NT2/D1 (cell line): ENCODE measurements around the gene NEGR1.

Experiments used
- DNase-seq: peaks from one replicate; pipeline ENCODE4 v3.0.0-alpha.2; 2011; ENCODE audit warnings: low read depth, low spot score
- H3K27me3 ChIP-seq: 2 replicates; pipeline ENCODE4 v1.6.0; 2011; ENCODE audit warnings: mild to moderate bottlenecking; ENCODE audit not compliant: insufficient read length, insufficient read depth
- H3K36me3 ChIP-seq: 2 replicates; pipeline ENCODE4 v1.6.1; 2011; ENCODE audit warnings: mild to moderate bottlenecking, low read length, mixed read lengths; ENCODE audit not compliant: insufficient read depth, insufficient read length
- H3K4me1 ChIP-seq: 2 replicates; pipeline ENCODE4 v1.5.1; 2011; ENCODE audit not compliant: insufficient read depth, insufficient read length
- H3K4me3 ChIP-seq: 2 replicates; pipeline ENCODE4 v1.5.1; 2011; ENCODE audit warnings: low read depth; ENCODE audit not compliant: insufficient read length
- H3K9ac ChIP-seq: 2 replicates; pipeline ENCODE4 v1.6.0; 2011; ENCODE audit warnings: low read depth; ENCODE audit not compliant: insufficient read length
- H3K9me3 ChIP-seq: 2 replicates; pipeline ENCODE4 v1.5.1; 2011; ENCODE audit warnings: mild to moderate bottlenecking, low read length; ENCODE audit not compliant: insufficient read depth
- SUZ12 ChIP-seq: IDR thresholded peaks from 2 replicates; pipeline ENCODE4 v1.6.1; 2011; ENCODE audit not compliant: insufficient read length, insufficient read depth; ENCODE audit errors: extremely low read depth
- YY1 ChIP-seq: IDR thresholded peaks from 2 replicates; pipeline ENCODE4 v1.6.1; 2011; ENCODE audit not compliant: insufficient read length, insufficient read depth
- ZNF274 ChIP-seq: IDR thresholded peaks from 2 replicates; pipeline ENCODE4 v1.6.1; 2011; ENCODE audit warnings: mild to moderate bottlenecking, low read depth, low read length

NEGR1 gene

DNA sequence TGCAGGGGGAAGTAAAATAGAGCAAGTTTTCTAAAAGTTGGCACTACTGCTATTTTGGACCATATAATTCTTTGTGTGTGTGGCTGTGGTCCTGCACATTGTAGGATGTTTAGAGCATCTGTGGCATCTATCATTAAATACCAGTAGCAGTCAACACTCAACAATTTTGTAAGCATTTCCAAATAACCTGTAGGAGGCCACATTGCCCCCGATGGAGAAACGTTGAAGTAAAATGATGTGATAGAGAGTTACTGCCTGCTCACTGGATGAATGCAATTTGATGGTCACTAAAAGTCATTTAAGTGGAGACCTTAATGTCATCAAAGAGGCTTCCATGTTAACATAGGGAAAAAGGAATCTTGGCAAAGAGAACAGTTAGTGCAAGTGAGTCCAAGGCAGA lies 560.8 kb downstream of the NEGR1 start:
- H3K9ac ChIP-seq, result no peak overlapping the region
- no peaks in the 10 kb centered on the region for H3K36me3 ChIP-seq
- H3K4me3 ChIP-seq, result no peak overlapping the region
- TF ChIP-seq ZNF274 (no peak), SUZ12 (no peak), YY1 (no peak)
- no peaks in the 10 kb centered on the region for H3K9me3 ChIP-seq
- H3K4me1 ChIP-seq, result no peaks in the 10 kb centered on the region
- no peak for DNase-seq
- H3K27me3 ChIP-seq, result no peaks in the 10 kb centered on the region

DNA sequence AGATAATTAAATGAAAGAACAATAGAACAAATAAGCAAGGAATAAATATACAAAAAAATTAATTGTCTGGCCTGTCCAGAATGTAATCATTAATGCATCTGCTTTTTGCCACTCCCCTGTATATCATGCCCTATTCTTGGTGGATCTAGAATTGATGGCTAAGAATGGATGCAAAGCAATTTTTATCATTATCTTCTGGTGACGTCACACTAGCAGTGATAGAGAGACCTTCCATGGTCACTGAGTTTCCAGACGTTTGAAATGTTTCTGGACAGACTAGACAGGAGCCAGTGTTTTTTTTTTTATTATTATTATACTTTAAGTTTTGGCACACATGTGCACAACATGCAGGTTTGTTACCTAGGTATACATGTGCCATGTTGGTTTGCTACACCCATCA lies 563.0 kb downstream of the NEGR1 start:
- H3K27me3 ChIP-seq, result no peaks in the 10 kb centered on the region
- DNase-seq, result no peak
- peaks cover 11% of the 10 kb centered on the region; the same call in 1 of the 2 replicates for H3K9me3 ChIP-seq
- no peak overlapping the region for H3K4me3 ChIP-seq
- no peaks in the 10 kb centered on the region for H3K4me1 ChIP-seq
- H3K9ac ChIP-seq, result no peak overlapping the region
- TF ChIP-seq YY1, result no peak
- no peak for TF ChIP-seq SUZ12
- no peak for TF ChIP-seq ZNF274
- H3K36me3 ChIP-seq, result no peaks in the 10 kb centered on the region

DNA sequence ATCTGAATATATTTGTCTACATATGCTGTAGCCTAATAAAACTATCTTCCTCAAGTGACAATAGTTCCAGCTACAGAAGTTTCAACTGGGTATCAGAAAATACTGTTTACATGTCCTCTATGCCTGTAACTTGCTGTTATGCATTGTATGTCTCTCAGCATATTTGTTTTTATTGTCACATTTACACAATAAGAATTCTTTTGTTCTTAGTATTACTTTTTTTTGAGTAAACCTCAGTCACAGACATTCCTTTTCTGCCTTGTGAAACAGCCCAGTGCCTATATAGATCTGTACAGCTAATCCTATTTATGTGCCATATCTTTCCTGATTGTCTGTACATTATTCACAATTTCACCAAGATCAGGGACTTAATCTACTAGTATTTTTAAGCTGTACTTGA lies 565.2 kb downstream of the NEGR1 start:
- Histone ChIP-seq H3K9ac (no peak overlapping the region), H3K4me3 (no peak overlapping the region), H3K27me3 (no peaks in the 10 kb centered on the region), H3K9me3 (peaks cover 11% of the 10 kb centered on the region; the same call in 1 of the 2 replicates), H3K4me1 (no peaks in the 10 kb centered on the region), H3K36me3 (no peaks in the 10 kb centered on the region)
- TF ChIP-seq YY1 (no peak), SUZ12 (no peak), ZNF274 (no peak)
- no peak for DNase-seq

DNA sequence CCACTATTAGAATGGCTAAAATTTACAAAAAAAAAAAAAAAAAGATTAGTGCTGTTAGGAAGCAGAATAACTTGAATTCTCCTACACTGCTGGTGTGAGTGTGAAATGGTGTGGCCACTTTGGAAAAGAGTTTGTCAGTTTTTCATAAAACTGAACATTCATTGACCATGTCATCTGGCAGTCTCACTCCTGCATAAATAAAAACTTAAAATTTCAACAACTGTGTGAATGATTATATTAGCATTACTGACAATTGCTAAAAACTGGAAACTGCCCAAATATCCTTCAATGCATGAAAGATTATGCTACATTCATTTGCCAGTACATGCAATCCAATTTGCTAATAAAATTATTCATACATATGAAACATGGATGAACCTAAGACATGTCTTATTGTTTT lies 570.9 kb downstream of the NEGR1 start:
- no peak for TF ChIP-seq YY1
- no peak for TF ChIP-seq ZNF274
- TF ChIP-seq SUZ12, result no peak
- Histone ChIP-seq H3K9ac (no peak overlapping the region), H3K4me1 (no peaks in the 10 kb centered on the region), H3K4me3 (no peak overlapping the region), H3K36me3 (no peaks in the 10 kb centered on the region), H3K9me3 (peaks cover 11% of the 10 kb centered on the region; the same call in 1 of the 2 replicates), H3K27me3 (no peaks in the 10 kb centered on the region)
- no peak for DNase-seq

DNA sequence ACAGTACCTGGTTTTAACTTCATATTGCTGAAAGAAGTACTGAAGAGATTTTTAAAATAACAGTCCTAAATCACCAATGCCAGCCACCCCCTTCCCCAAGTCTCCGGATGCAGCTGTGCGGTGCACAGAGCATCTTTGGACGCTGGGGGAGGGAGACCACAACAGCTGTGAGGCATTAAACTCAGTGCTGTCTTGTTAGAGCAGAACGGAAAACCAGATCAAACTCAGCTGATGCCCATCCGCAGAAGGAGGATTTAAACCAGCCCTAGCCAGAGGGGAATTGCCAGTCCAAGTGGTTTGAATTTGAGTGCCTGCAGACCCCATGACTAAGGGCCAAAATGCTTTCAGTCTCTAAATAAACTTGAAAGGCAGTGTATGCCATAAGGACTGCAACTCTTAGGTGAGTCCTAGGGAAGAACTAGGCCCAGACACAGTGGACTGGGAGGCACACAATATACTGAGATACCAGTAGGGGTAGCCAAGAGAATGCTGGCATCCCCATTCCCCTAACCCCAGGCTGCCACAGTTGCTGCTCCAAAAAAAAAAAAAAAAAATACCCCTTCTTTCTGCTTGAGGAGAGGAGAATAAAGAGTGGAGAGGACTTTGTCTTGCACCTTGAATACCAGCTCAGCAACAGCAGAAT lies 576.2 kb downstream of the NEGR1 start:
- no peak overlapping the region for H3K9ac ChIP-seq

DNA sequence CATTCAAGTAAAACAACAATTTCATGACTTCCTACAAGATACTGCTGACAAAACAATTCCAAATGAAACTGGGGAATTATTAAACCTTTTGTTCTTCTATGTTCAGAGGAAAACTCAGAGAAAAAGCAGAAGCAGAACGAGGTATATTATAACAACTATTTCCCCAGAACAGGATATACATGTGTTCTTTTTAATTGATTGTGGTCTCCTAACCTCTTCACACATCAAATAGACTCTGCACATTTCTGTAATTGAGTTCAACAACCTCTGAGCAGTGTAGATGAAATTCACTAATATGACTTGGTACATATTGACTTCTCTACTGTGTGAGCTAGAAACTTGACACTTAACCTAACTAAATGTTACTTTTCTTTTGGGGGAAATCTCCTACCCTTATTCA lies 584.2 kb downstream of the NEGR1 start:
- H3K27me3 ChIP-seq, result no peaks in the 10 kb centered on the region
- peaks cover 2% of the 10 kb centered on the region; the same call in 1 of the 2 replicates for H3K9me3 ChIP-seq
- no peaks in the 10 kb centered on the region for H3K4me1 ChIP-seq
- DNase-seq, result no peak
- TF ChIP-seq ZNF274 (no peak), SUZ12 (no peak), YY1 (no peak)
- no peaks in the 10 kb centered on the region for H3K36me3 ChIP-seq
- no peak overlapping the region for H3K4me3 ChIP-seq
- H3K9ac ChIP-seq, result no peak overlapping the region

More for the DNA sequence above, 576.2 kb downstream of the NEGR1 start:
- DNase-seq, result no peak
- Histone ChIP-seq H3K27me3 (no peaks in the 10 kb centered on the region), H3K36me3 (no peaks in the 10 kb centered on the region), H3K4me1 (no peaks in the 10 kb centered on the region), H3K4me3 (no peak overlapping the region), H3K9me3 (peaks cover 13% of the 10 kb centered on the region)
- no peak for TF ChIP-seq SUZ12
- TF ChIP-seq ZNF274, result no peak
- TF ChIP-seq YY1, result no peak

DNA sequence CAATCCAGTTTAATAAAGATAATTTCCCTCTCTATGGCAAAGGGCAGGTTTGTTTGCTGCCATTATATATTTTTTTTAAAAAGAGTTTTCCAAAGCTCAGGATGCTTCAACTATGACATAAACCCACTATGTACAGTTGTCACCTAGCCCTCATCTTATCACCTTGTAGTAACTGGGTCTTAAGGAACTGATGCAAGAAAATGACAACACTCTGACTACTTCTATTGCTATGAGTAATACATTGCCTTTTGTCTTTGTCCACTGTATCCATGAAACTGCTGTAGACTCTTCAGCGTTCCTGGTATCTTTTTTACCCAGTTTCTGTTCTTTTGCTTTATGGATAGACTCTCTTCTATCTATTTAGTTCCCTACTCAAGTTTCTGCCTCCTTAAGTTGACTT lies 586.5 kb downstream of the NEGR1 start:
- H3K36me3 ChIP-seq, result no peaks in the 10 kb centered on the region
- no peak for TF ChIP-seq YY1
- no peak for TF ChIP-seq SUZ12
- no peak for TF ChIP-seq ZNF274
- no peak for DNase-seq
- no peaks in the 10 kb centered on the region for H3K9me3 ChIP-seq
- H3K9ac ChIP-seq, result no peak overlapping the region
- no peaks in the 10 kb centered on the region for H3K4me1 ChIP-seq
- no peak overlapping the region for H3K4me3 ChIP-seq
- no peaks in the 10 kb centered on the region for H3K27me3 ChIP-seq
